HEK293 (cell line): Measurements from ENCODE around the gene GNG12.
A peak's percentile ranks its signal among the peaks of the same experiment; 100 is the strongest.

Source experiments
- CTCF ChIA-PET: fragments of 350-600 bp; formaldehyde crosslinking; extraction: SDS; loops from one replicate; lab custom pipeline; 2021; ENCODE audit warnings: antibody characterized with exemption; lab: Yijun Ruan, JAX
- POLR2A ChIA-PET: fragments of 300-600 bp; formaldehyde crosslinking; extraction: SDS; loops from one replicate; lab custom pipeline; 2020; ENCODE audit warnings: antibody characterized with exemption, inconsistent platforms; lab: Yijun Ruan, JAX
- H3K27ac ChIP-seq: fragments of 200-500 bp; sonication (Bioruptor generic); 2 replicates; pipeline ENCODE4 v1.5.1; 2014; ENCODE audit warnings: low read depth, low read length, control low read depth, inconsistent platforms; ENCODE audit errors: extremely low read depth
- H3K36me3 ChIP-seq, 2 experiments: fragments of 200-500 bp in 1 of 2; sonication (Bioruptor generic) in 1 of 2; 1 replicate in 1 of 2; 2 replicates in 1 of 2; pipeline ENCODE4 v1.5.1; 2014 to 2017; ENCODE audit warnings: inconsistent platforms in 2 of 2, low read length in 2 of 2; ENCODE audit not compliant: control insufficient read depth in 2 of 2, insufficient read depth in 1 of 2
- H3K4me1 ChIP-seq: fragments of 200-500 bp; sonication (Bioruptor generic); 2 replicates; pipeline ENCODE4 v1.5.1; 2014; ENCODE audit warnings: mild to moderate bottlenecking, low read length, inconsistent platforms; ENCODE audit not compliant: control insufficient read depth, insufficient read depth
- H3K4me3 ChIP-seq: 2 replicates; pipeline ENCODE4 v1.5.1; 2011; ENCODE audit warnings: low read depth, mild to moderate bottlenecking, control low read depth, low read length, moderate library complexity
- H3K9me3 ChIP-seq: fragments of 200-500 bp; sonication (Bioruptor generic); 2 replicates; pipeline ENCODE4 v1.5.1; 2014; ENCODE audit warnings: low read depth, low read length, inconsistent platforms; ENCODE audit not compliant: control insufficient read depth, insufficient read depth
- IKZF3 ChIP-seq: fragments of 450-650 bp; IDR thresholded peaks from 2 replicates; pipeline ENCODE4 v1.5.0; 2018; ENCODE audit warnings: missing biosample characterization, mild to moderate bottlenecking, missing genetic modification characterization, moderate library complexity
- KLF9 ChIP-seq: fragments of 450-650 bp; formaldehyde crosslinking; IDR thresholded peaks from 2 replicates; pipeline ENCODE4 v1.5.1; 2016; ENCODE audit warnings: missing biosample characterization, missing genetic modification characterization, low read depth
- RBAK ChIP-seq: fragments of 450-650 bp; formaldehyde crosslinking; IDR thresholded peaks from 2 replicates; pipeline ENCODE4 v1.5.1; 2016; ENCODE audit warnings: missing biosample characterization, missing genetic modification characterization
- SCRT1 ChIP-seq: fragments of 450-650 bp; formaldehyde crosslinking; IDR thresholded peaks from 2 replicates; pipeline ENCODE4 v1.5.1; 2016; ENCODE audit warnings: missing biosample characterization, missing genetic modification characterization, borderline replicate concordance
- SP2 ChIP-seq: fragments of 450-650 bp; formaldehyde crosslinking; IDR thresholded peaks from 2 replicates; pipeline ENCODE4 v1.5.1; 2016; ENCODE audit warnings: missing biosample characterization, missing genetic modification characterization
- ZBTB17 ChIP-seq: fragments of 450-650 bp; formaldehyde crosslinking; IDR thresholded peaks from 2 replicates; pipeline ENCODE4 v1.5.1; 2016; ENCODE audit warnings: missing biosample characterization, missing genetic modification characterization
- ZBTB20 ChIP-seq: fragments of 450-650 bp; formaldehyde crosslinking; IDR thresholded peaks from 2 replicates; pipeline ENCODE4 v1.5.1; 2016; ENCODE audit warnings: missing biosample characterization, missing genetic modification characterization
- ZIC2 ChIP-seq: fragments of 450-650 bp; formaldehyde crosslinking; IDR thresholded peaks from 2 replicates; pipeline ENCODE4 v1.5.1; 2016; ENCODE audit warnings: missing biosample characterization, missing genetic modification characterization
- ZNF274 ChIP-seq, 2 experiments: fragments of 200-500 bp in 1 of 2; fragments of 450-650 bp in 1 of 2; sonication (Bioruptor generic) in 1 of 2; formaldehyde crosslinking in 1 of 2; IDR thresholded peaks; 2 replicates each; pipeline versions ENCODE4 v1.5.1 to v1.6.1; 2014 to 2016; ENCODE audit warnings: borderline replicate concordance in 1 of 2, inconsistent platforms in 1 of 2, low read length in 1 of 2, missing biosample characterization in 1 of 2, missing genetic modification characterization in 1 of 2
- ZNF416 ChIP-seq: fragments of 450-650 bp; formaldehyde crosslinking; IDR thresholded peaks from 2 replicates; pipeline ENCODE4 v1.5.1; 2016; ENCODE audit warnings: missing biosample characterization, missing genetic modification characterization
- ZNF521 ChIP-seq: fragments of 450-650 bp; formaldehyde crosslinking; IDR thresholded peaks from 2 replicates; pipeline ENCODE4 v1.5.1; 2017; ENCODE audit warnings: missing biosample characterization, mild to moderate bottlenecking, missing genetic modification characterization
- ZNF571 ChIP-seq: fragments of 450-650 bp; formaldehyde crosslinking; IDR thresholded peaks from 2 replicates; pipeline ENCODE4 v1.5.0; 2017; ENCODE audit warnings: missing biosample characterization, missing genetic modification characterization
- ZNF664 ChIP-seq: fragments of 450-650 bp; formaldehyde crosslinking; IDR thresholded peaks from 2 replicates; pipeline ENCODE4 v1.5.1; 2016; ENCODE audit warnings: missing biosample characterization, missing genetic modification characterization
- ZNF677 ChIP-seq: fragments of 450-650 bp; IDR thresholded peaks from 2 replicates; pipeline ENCODE4 v1.5.0; 2018; ENCODE audit warnings: missing biosample characterization, mild to moderate bottlenecking, missing genetic modification characterization, moderate library complexity
- ZNF747 ChIP-seq: fragments of 450-650 bp; formaldehyde crosslinking; IDR thresholded peaks from 2 replicates; pipeline ENCODE4 v1.5.1; 2016; ENCODE audit warnings: missing biosample characterization, missing genetic modification characterization
- ZNF792 ChIP-seq: fragments of 450-650 bp; formaldehyde crosslinking; IDR thresholded peaks from 2 replicates; pipeline ENCODE4 v1.5.1; 2016; ENCODE audit warnings: missing biosample characterization, missing genetic modification characterization
- ZSCAN16 ChIP-seq: fragments of 450-650 bp; formaldehyde crosslinking; IDR thresholded peaks from 2 replicates; pipeline ENCODE4 v1.5.1; 2016; ENCODE audit warnings: missing biosample characterization, missing genetic modification characterization
- TF ChIP-seq, protein P1 (sequence below): fragments of 450-650 bp; formaldehyde crosslinking; IDR thresholded peaks from 2 replicates; pipeline ENCODE4 v1.5.1; 2017; ENCODE audit warnings: missing biosample characterization, mild to moderate bottlenecking, missing genetic modification characterization, moderate library complexity
- TF ChIP-seq, protein P2 (sequence below): fragments of 450-650 bp; formaldehyde crosslinking; IDR thresholded peaks from 2 replicates; pipeline ENCODE4 v1.5.1; 2016; ENCODE audit warnings: missing biosample characterization, missing genetic modification characterization
- TF ChIP-seq, protein P3 (sequence below): fragments of 450-650 bp; formaldehyde crosslinking; IDR thresholded peaks from 2 replicates; pipeline ENCODE4 v1.5.1; 2016; ENCODE audit warnings: missing biosample characterization, missing genetic modification characterization

Gene GNG12

DNA sequence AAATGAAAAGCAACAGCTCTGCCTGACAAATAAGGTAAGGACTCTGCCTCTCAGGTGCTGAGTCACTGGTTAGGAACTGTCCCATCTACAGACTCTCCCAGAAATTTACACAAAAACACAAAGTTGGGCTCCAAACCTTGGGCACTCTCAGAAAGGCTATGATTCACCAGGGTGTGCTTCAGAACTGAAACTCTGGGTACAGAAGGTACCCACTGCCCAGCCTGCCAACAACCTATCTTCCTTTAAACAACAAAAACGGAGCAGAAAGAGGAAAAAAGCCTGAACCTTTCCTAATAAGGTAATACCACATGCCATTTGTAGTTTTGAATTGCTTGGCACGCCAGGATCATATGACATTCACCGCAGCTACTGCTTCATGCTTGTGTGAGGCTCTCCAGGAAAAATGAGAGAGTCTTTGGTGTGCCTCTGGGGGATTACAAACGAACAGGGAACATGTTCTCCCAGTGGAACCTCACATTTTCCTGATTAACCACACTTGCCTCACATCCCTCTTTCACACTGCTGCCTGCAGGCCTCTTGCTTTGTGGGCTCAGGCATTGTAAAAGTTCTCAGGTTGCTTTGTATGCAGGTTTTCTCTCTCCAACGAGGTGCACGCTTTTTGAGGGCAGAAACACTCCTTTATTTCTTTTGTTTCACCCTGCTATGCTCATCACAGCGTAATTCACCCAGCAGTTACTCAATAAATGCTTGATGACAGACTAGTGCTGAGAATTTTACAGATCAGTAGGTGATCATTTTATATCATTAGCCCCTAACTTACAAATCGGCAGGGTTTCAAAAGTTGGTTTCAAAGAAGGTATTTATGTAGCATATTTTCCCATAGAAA lies 83.2 kb downstream of the GNG12 start (continued):
- TF ChIP-seq, protein P1, sequence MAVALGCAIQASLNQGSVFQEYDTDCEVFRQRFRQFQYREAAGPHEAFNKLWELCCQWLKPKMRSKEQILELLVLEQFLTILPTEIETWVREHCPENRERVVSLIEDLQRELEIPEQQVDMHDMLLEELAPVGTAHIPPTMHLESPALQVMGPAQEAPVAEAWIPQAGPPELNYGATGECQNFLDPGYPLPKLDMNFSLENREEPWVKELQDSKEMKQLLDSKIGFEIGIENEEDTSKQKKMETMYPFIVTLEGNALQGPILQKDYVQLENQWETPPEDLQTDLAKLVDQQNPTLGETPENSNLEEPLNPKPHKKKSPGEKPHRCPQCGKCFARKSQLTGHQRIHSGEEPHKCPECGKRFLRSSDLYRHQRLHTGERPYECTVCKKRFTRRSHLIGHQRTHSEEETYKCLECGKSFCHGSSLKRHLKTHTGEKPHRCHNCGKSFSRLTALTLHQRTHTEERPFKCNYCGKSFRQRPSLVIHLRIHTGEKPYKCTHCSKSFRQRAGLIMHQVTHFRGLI, result peak; percentile 73
- 0 out of 2 replicates have a peak, but pooled peaks have one; percentile 36 for TF ChIP-seq ZSCAN16 (tag by site-specific recombination)
- no peak for TF ChIP-seq KLF9 (tag by site-specific recombination)
- no peak for TF ChIP-seq ZNF274 (IDR thresholded peaks at IDR 0.05; ENCODE audit: low read length)
- TF ChIP-seq ZNF274 (tag by site-specific recombination; IDR thresholded peaks at IDR 0.05; ENCODE audit: borderline replicate concordance), result no peak
- no peak for TF ChIP-seq RBAK (tag by site-specific recombination)
- no peak for TF ChIP-seq ZNF571 (tag by site-specific recombination)
- no peak for TF ChIP-seq SP2 (tag by site-specific recombination)
- no peak for TF ChIP-seq ZNF521
- no peak for TF ChIP-seq ZNF747 (tag by site-specific recombination)
- TF ChIP-seq ZNF416, result no peak

DNA sequence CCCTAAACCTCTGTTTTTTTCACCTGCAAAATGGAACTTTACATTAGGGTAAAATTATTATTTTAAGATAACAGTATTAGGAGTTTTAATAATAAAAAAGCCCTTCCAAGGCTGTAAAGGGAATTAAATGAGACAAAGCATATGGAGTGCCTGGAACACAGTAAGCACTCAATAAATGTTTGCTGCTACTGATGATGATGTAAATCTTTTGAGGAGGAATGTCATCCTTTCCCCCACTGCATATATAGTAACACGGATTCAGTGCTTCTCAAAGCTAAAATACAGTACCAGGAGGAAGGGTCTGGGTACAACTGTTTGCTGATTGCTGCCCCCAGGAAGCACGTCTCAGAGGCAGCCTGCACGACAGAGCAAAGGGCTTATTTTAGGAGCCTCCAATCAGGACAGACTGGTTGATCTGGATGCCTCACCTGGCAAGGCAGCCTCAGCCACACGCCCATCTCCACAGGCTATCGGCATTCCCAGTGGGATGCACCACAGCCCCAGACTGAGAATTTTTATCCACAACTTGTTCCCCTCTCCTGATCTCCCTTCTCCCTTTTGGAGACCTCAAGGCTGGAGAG lies 83.9 kb downstream of the GNG12 start:
- H3K4me1 ChIP-seq, result peaks cover 13% of the 10 kb centered on the region
- H3K4me3 ChIP-seq, result no peak overlapping the region
- CTCF ChIA-PET, result interaction anchor here (0.6 to 0.7 kb wide), 2 partner anchors 21 to 213 kb away, joined by 3 to 4 read pairs; no protein-coding TSS in a partner anchor
- H3K9me3 ChIP-seq, result no peaks in the 10 kb centered on the region
- H3K36me3 ChIP-seq, result no peaks in the 10 kb centered on the region
- peak overlapping the region; percentile 58 for H3K27ac ChIP-seq
- POLR2A ChIA-PET, result interaction anchor here (0.6 to 1.2 kb wide), 2 partner anchors 17 to 64 kb away, joined by 6 to 8 read pairs; partner anchors contain the start of gene GADD45A
- TF ChIP-seq ZNF792 (tag by site-specific recombination), result peak; percentile 74; the same call in 1 of the 2 replicates
- TF ChIP-seq IKZF3 (tag by site-specific recombination), result peak; percentile 71
- TF ChIP-seq, protein P2, sequence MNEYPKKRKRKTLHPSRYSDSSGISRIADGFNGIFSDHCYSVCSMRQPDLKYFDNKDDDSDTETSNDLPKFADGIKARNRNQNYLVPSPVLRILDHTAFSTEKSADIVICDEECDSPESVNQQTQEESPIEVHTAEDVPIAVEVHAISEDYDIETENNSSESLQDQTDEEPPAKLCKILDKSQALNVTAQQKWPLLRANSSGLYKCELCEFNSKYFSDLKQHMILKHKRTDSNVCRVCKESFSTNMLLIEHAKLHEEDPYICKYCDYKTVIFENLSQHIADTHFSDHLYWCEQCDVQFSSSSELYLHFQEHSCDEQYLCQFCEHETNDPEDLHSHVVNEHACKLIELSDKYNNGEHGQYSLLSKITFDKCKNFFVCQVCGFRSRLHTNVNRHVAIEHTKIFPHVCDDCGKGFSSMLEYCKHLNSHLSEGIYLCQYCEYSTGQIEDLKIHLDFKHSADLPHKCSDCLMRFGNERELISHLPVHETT (tag by site-specific recombination), result no peak
- 0 out of 2 replicates have a peak, but pooled peaks have one; percentile 8 for TF ChIP-seq SCRT1
- no peak for TF ChIP-seq ZNF677 (tag by site-specific recombination)
- TF ChIP-seq ZIC2 (tag by site-specific recombination), result peak; percentile 51
- TF ChIP-seq, protein P3, sequence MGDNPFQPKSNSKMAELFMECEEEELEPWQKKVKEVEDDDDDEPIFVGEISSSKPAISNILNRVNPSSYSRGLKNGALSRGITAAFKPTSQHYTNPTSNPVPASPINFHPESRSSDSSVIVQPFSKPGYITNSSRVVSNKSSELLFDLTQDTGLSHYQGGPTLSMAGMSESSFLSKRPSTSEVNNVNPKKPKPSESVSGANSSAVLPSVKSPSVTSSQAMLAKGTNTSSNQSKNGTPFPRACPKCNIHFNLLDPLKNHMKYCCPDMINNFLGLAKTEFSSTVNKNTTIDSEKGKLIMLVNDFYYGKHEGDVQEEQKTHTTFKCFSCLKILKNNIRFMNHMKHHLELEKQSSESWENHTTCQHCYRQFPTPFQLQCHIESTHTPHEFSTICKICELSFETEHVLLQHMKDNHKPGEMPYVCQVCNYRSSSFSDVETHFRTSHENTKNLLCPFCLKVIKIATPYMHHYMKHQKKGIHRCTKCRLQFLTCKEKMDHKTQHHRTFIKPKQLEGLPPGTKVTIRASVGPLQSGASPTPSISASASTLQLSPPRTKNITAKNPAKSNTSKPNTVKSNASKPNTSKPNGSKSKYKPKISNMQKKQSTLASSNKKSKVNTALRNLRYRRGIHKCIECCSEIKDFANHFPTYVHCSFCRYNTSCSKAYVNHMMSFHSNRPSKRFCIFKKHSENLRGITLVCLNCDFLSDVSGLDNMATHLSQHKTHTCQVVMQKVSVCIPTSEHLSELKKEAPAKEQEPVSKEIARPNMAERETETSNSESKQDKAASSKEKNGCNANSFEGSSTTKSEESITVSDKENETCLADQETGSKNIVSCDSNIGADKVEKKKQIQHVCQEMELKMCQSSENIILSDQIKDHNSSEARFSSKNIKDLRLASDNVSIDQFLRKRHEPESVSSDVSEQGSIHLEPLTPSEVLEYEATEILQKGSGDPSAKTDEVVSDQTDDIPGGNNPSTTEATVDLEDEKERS (tag by site-specific recombination), result no peak
- TF ChIP-seq ZNF664 (tag by site-specific recombination), result 0 out of 2 replicates have a peak, but pooled peaks have one; percentile 41
- TF ChIP-seq ZBTB20 (tag by site-specific recombination), result peak; percentile 51; the same call in 1 of the 2 replicates
- TF ChIP-seq ZBTB17 (tag by site-specific recombination), result peak; percentile 99
